GM19240 (cell line): Measurements from ENCODE around the gene RNF113B.

Source experiments
- DNase-seq: peaks from one replicate; pipeline ENCODE4 v3.0.0; 2011; ENCODE audit warnings: low spot score; ENCODE audit not compliant: insufficient read length

RNF113B gene

GRCh38 chr13:98141509-98142379 lies 35.3 kb downstream of the RNF113B start:
- DNase-seq = no peak

GRCh38 chr13:98141091-98141490 lies 36.0 kb downstream of the RNF113B start:
- no peak for DNase-seq

GRCh38 chr13:98134901-98135300 lies 42.2 kb downstream of the RNF113B start:
- no peak for DNase-seq

GRCh38 chr13:98133946-98134345 lies 43.1 kb downstream of the RNF113B start:
- DNase-seq = no peak

DNA sequence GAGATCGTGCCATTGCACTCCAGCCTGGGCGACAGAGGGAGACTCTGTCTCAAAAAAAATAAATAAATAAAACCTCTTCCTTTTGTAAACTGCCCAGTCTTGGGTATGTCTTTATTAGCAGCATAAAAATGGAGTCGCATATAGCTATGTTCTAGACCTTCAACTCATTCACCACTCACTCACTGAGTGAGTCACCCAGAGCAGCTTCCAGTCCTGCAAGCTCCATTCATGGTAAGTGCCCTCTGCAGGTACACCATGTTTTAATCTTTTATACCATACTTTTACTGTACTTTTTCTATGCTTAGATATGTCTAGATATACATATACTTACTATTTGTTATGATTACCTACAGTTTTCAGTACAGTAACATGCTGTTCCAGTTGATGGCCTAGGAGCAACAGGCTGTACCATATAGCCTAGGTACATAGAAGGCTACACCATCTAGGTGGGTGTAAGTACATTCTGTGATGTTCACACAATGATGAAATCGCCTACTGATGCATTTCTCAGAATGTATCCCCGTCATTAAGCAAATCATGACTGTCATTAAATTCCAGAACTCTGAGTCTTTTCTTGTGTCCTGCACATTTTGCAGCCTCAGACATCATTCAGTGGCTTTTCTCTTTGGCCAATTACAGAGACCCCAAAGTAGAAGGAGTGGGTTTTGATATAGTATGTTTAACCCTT lies 47.9 kb downstream of the RNF113B start:
- DNase-seq = no peak
